SK-N-SH (cell line): ENCODE data around the gene ZAR1.

ENCODE experiments used
- CHD2 ChIP-seq: fragments of 150-350 bp; IDR thresholded peaks from 2 replicates; pipeline ENCODE4 v1.6.1; 2018; ENCODE audit warnings: low read length; ENCODE audit not compliant: partially characterized antibody
- ELF1 ChIP-seq: IDR thresholded peaks from 2 replicates; pipeline ENCODE4 v1.4.0; 2012
- EP300 ChIP-seq, 2 experiments: IDR thresholded peaks; 2 replicates each; pipeline versions ENCODE4 v1.4.0 to v1.6.1; 2012; ENCODE audit warnings: borderline replicate concordance in 1 of 2, low read depth in 1 of 2, low read length in 1 of 2
- IRF3 ChIP-seq: fragments of 150-350 bp; IDR thresholded peaks from 2 replicates; pipeline ENCODE4 v1.6.1; 2016; ENCODE audit warnings: mild to moderate bottlenecking, low read depth, low read length
- JUND ChIP-seq: IDR thresholded peaks from 2 replicates; pipeline ENCODE4 v1.4.0; 2012
- POLR2AphosphoS5 ChIP-seq: IDR thresholded peaks from 2 replicates; pipeline ENCODE4 v1.6.1; 2012; ENCODE audit warnings: low read depth, low read length
- SMC3 ChIP-seq: IDR thresholded peaks from 2 replicates; pipeline ENCODE4 v1.6.1; 2012; ENCODE audit warnings: low read depth, low read length, improper control_type of control experiment
- USF1 ChIP-seq: IDR thresholded peaks from 2 replicates; pipeline ENCODE4 v1.4.0; 2012; ENCODE audit warnings: low read depth, borderline replicate concordance
- ZBTB33 ChIP-seq: IDR thresholded peaks from 2 replicates; pipeline ENCODE4 v1.4.0; 2012; ENCODE audit warnings: low read depth, borderline replicate concordance
- TF ChIP-seq, protein P1 (sequence below): fragments of 200-600 bp; sonication (generic); IDR thresholded peaks from 2 replicates; pipeline ENCODE4 v1.6.1; 2017; ENCODE audit warnings: antibody characterized with exemption, mild to moderate bottlenecking, moderate library complexity

DNA sequence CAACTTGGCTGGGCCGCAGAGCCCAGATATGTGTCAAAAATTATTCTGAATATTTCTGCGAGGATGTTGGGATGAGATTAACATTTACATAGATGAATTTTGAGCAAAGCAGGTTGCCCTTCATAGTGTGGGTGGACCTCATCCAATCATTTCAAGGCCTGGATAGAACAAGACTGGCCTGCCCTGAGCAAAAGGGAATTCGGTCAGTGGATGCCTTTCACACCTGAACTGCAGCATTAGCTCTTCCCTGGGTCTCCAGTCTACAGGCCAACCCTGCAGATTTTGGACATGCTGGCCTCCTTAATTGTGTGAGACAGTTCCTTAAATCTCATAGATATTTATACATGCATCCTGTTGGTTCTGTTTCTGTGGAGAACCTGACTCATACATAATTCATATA is 39.3 kb upstream of the ZAR1 start:
- TF ChIP-seq POLR2AphosphoS5: no peak
- TF ChIP-seq, protein P1, sequence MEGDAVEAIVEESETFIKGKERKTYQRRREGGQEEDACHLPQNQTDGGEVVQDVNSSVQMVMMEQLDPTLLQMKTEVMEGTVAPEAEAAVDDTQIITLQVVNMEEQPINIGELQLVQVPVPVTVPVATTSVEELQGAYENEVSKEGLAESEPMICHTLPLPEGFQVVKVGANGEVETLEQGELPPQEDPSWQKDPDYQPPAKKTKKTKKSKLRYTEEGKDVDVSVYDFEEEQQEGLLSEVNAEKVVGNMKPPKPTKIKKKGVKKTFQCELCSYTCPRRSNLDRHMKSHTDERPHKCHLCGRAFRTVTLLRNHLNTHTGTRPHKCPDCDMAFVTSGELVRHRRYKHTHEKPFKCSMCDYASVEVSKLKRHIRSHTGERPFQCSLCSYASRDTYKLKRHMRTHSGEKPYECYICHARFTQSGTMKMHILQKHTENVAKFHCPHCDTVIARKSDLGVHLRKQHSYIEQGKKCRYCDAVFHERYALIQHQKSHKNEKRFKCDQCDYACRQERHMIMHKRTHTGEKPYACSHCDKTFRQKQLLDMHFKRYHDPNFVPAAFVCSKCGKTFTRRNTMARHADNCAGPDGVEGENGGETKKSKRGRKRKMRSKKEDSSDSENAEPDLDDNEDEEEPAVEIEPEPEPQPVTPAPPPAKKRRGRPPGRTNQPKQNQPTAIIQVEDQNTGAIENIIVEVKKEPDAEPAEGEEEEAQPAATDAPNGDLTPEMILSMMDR: no peak
- TF ChIP-seq USF1: no peak
- TF ChIP-seq IRF3: no peak
- no peak for TF ChIP-seq ELF1
- TF ChIP-seq SMC3: no peak
- no peak for TF ChIP-seq CHD2
- TF ChIP-seq ZBTB33: no peak
- no peak for TF ChIP-seq JUND
- no peak for TF ChIP-seq EP300 (IDR thresholded peaks at IDR 0.05; ENCODE audit: borderline replicate concordance in 1 of 2, low read depth in 1 of 2, low read length in 1 of 2)
